Upper lobe of left lung (tissue), 6 donors: ENCODE results near the gene PUS7L. TPM values are rescaled to one million over a fixed set of nuclear protein-coding genes. Genes with fewer than 3 reads are reported as not detected.

Source experiments
- ATAC-seq, 2 donors: fragments of 200-7000 bp; cut with Tn5 transposase; one replicate each; pipeline ENCODE4 v1.9.1; 2022; ENCODE audit warnings: mild to moderate bottlenecking in 2 of 2, moderate library complexity in 2 of 2; ENCODE audit not compliant: low FRiP score in 2 of 2
- DNase-seq, 2 donors: peaks; one replicate each; pipeline ENCODE4 v3.0.0-alpha.2; 2019 to 2020
- H3K27ac ChIP-seq, 4 donors: fragments of 200-600 bp; sonication (generic); one replicate each; pipeline ENCODE4 v1.5.1; 2016 to 2019
- H3K27me3 ChIP-seq, 4 donors: fragments of 200-600 bp; sonication (generic); one replicate each; pipeline ENCODE4 v1.5.1; 2017 to 2019
- H3K36me3 ChIP-seq, 4 donors: fragments of 200-600 bp; sonication (generic); one replicate each; pipeline ENCODE4 v1.5.1; 2016 to 2019
- H3K4me1 ChIP-seq, 4 donors: fragments of 200-600 bp; sonication (generic); one replicate each; pipeline ENCODE4 v1.5.1; 2018 to 2019
- H3K4me3 ChIP-seq, 4 donors: fragments of 200-600 bp; sonication (generic); one replicate each; pipeline ENCODE4 v1.5.1; 2017 to 2019; ENCODE audit warnings: mild to moderate bottlenecking in 2 of 4, moderate library complexity in 1 of 4
- H3K9me3 ChIP-seq, 4 donors: fragments of 200-600 bp; sonication (generic); one replicate each; pipeline ENCODE4 v1.5.1; 2018 to 2019
- EP300 ChIP-seq, 4 donors: sonication (generic); formaldehyde crosslinking; IDR thresholded peaks; one replicate each; pipeline ENCODE4 v1.5.1; 2017; ENCODE audit warnings: antibody characterized with exemption in 4 of 4, control low read depth in 2 of 4
- POLR2A ChIP-seq, 4 donors: fragments of 450-650 bp; IDR thresholded peaks; one replicate each; pipeline ENCODE4 v1.5.1; 2016 to 2017; ENCODE audit warnings: antibody characterized with exemption in 4 of 4, mild to moderate bottlenecking in 2 of 4
- POLR2AphosphoS5 ChIP-seq, 2 donors: sonication (generic); formaldehyde crosslinking; IDR thresholded peaks; one replicate each; pipeline ENCODE4 v1.5.1; 2017; ENCODE audit warnings: antibody characterized with exemption in 2 of 2
- WGBS, 2 donors: methylation state at CpG; one replicate each; pipeline ENCODE4 v1.1.5; 2017 to 2018; 5-methylcytosine and 5-hydroxymethylcytosine counted together
- total RNA-seq, 6 donors: library from RNA; depleted of rRNA in 4 of 6; stranded (reverse); fragments of >200 nt in 4 of 6; gene quantifications; one replicate each; pipeline versions ENCODE4 v1.1.0 to v1.2.1, GENCODE V29; 2016 to 2021
- TF ChIP-seq, protein P1 (sequence below), 6 experiments: fragments of 450-650 bp in 4 of 6; fragments of 200-600 bp in 2 of 6; sonication (generic) in 2 of 6; IDR thresholded peaks; one replicate each; pipeline ENCODE4 v1.5.1; 2016 to 2019; ENCODE audit warnings: antibody characterized with exemption in 6 of 6
- donor health status: DM: no; HTN: no; CAD: no; lungs with moderate emphysema.
- donor health status: DM: no; HTN: yes; CAD: no; lungs with severe emphysema.

The PUS7L gene
- total RNA-seq, 6 donors from 2014 or later = 1.8 to 10.6 (median 8.8) TPM

DNA sequence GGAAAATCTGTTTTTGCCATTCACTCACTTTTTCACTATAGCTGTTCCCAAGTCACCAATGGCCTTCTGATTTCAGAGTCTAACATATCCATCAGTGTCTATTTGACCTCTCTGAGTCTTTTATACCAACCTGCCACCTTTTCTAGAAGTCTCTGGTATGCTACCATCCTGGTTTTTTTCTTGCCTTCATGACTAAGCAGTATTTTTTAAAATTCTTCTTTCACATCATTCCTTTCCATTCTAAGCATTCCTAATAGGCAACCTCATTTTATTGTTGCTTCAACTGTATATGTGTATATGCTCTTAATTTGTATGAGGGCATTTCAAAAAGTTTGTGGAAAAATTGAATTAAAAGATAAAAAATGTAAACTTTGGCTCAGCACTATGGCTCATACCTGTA is 5.2 kb upstream of the PUS7L start:
- no peak for TF ChIP-seq POLR2A (IDR thresholded peaks at IDR 0.05)
- no peak for TF ChIP-seq POLR2AphosphoS5 (IDR thresholded peaks at IDR 0.05)
- TF ChIP-seq, protein P1, sequence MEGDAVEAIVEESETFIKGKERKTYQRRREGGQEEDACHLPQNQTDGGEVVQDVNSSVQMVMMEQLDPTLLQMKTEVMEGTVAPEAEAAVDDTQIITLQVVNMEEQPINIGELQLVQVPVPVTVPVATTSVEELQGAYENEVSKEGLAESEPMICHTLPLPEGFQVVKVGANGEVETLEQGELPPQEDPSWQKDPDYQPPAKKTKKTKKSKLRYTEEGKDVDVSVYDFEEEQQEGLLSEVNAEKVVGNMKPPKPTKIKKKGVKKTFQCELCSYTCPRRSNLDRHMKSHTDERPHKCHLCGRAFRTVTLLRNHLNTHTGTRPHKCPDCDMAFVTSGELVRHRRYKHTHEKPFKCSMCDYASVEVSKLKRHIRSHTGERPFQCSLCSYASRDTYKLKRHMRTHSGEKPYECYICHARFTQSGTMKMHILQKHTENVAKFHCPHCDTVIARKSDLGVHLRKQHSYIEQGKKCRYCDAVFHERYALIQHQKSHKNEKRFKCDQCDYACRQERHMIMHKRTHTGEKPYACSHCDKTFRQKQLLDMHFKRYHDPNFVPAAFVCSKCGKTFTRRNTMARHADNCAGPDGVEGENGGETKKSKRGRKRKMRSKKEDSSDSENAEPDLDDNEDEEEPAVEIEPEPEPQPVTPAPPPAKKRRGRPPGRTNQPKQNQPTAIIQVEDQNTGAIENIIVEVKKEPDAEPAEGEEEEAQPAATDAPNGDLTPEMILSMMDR (IDR thresholded peaks at IDR 0.05) = no peak
- TF ChIP-seq EP300 (IDR thresholded peaks at IDR 0.05) = no peak
- Histone ChIP-seq H3K4me1 (peaks cover 10 to 29% (median 26%) of the 10 kb centered on the region in 4 donors), H3K27me3 (no peaks in the 10 kb centered on the region), H3K27ac (no peak overlapping the region), H3K36me3 (peaks cover 0 to 9% (median 4%) of the 10 kb centered on the region in 4 donors), H3K9me3 (no peaks in the 10 kb centered on the region), H3K4me3 (no peak overlapping the region)
- ATAC-seq (no peak), DNase-seq (no peak)

DNA sequence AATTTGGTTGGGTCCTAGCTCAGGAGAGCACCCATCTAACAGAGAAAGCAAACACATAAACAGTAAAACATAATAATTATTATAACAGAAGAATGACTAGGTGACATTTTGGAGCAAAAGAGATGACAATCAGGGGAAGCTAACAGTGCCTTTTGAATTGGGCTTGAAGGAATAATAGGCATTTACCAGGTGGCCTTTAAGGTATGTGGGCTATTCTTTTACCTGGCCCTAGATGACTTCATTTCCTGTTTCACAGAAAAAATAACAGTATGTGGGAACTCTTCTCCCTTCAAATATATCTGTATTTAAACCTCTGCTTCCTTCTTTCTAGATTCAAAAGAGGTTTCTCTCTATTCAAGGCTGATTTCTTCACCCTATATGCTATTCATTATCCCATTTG is 4.0 kb upstream of the PUS7L start:
- H3K36me3 ChIP-seq = no peaks in the 10 kb centered on the region
- H3K4me1 ChIP-seq = peaks cover 10 to 34% (median 32%) of the 10 kb centered on the region in 4 donors
- H3K4me3 ChIP-seq = no peak overlapping the region
- H3K9me3 ChIP-seq = no peaks in the 10 kb centered on the region
- H3K27me3 ChIP-seq = no peaks in the 10 kb centered on the region
- H3K27ac ChIP-seq = no peak overlapping the region
- TF ChIP-seq EP300 (IDR thresholded peaks at IDR 0.05) (no peak), POLR2A (IDR thresholded peaks at IDR 0.05) (no peak), POLR2AphosphoS5 (IDR thresholded peaks at IDR 0.05) (no peak)
- TF ChIP-seq, protein P1 (IDR thresholded peaks at IDR 0.05) = no peak
- no peak for ATAC-seq
- DNase-seq = no peak

DNA sequence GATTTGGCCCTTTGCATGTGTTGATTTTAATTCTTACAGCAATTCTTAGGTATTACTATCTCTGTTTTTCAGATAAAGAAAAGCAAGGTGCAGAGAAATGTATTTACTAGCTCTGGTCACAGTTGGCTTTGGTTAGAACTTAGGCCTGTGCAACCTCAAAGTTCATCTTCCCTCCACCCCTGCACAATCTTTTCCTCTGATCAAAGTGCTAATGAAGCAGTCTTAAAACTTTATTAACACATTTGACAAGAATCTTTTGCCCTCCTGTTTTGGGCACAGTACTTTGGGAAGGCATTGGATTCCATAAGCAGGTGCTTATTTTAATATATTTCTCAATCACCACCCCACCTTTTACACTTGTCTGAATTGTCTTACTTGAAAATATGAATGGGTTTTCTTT is 2.9 kb upstream of the PUS7L start:
- Histone ChIP-seq H3K27me3 (no peaks in the 10 kb centered on the region), H3K36me3 (no peaks in the 10 kb centered on the region), H3K9me3 (no peaks in the 10 kb centered on the region), H3K4me3 (no peak overlapping the region), H3K4me1 (peaks cover 10 to 36% (median 33%) of the 10 kb centered on the region in 4 donors), H3K27ac (no peak overlapping the region)
- DNase-seq (no peak), ATAC-seq (no peak)
- no peak for TF ChIP-seq POLR2AphosphoS5 (IDR thresholded peaks at IDR 0.05)
- TF ChIP-seq, protein P1 (IDR thresholded peaks at IDR 0.05) = no peak
- no peak for TF ChIP-seq EP300 (IDR thresholded peaks at IDR 0.05)
- TF ChIP-seq POLR2A (IDR thresholded peaks at IDR 0.05) = no peak

DNA sequence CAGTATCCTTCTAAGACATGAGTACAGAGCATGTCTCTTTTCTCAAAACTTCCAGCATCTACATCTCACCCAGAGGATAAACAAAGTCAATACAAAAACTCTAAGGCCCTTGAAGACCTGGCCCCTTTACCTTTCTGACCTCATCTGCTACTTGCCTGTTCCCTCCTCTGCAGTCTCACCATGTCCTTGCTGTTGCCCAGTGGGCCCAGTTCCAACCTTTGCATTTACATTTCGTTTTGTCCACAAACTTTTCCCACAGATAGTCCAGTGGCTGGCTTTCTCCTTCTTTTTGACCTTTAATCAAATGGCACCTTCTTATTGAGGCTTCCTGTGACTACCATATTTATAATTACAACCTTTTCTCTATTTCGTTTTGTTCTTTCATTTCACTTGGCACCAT is 1.8 kb upstream of the PUS7L start:
- no peak for TF ChIP-seq POLR2A (IDR thresholded peaks at IDR 0.05)
- no peak for TF ChIP-seq POLR2AphosphoS5 (IDR thresholded peaks at IDR 0.05)
- TF ChIP-seq, protein P1 (IDR thresholded peaks at IDR 0.05) = no peak
- TF ChIP-seq EP300 (IDR thresholded peaks at IDR 0.05) = no peak
- peaks cover 10 to 36% (median 33%) of the 10 kb centered on the region in 4 donors for H3K4me1 ChIP-seq
- ATAC-seq (no peak), DNase-seq (no peak)
- 62 to 70% methylated on average over 2 of the region's 2 CpGs for WGBS, 2 donors
- H3K9me3 ChIP-seq = no peaks in the 10 kb centered on the region
- H3K27ac ChIP-seq = no peak overlapping the region
- no peaks in the 10 kb centered on the region for H3K27me3 ChIP-seq
- peak overlapping the region in 2 of 4 donors; percentile 61 to 68 for H3K4me3 ChIP-seq
- no peaks in the 10 kb centered on the region for H3K36me3 ChIP-seq

DNA sequence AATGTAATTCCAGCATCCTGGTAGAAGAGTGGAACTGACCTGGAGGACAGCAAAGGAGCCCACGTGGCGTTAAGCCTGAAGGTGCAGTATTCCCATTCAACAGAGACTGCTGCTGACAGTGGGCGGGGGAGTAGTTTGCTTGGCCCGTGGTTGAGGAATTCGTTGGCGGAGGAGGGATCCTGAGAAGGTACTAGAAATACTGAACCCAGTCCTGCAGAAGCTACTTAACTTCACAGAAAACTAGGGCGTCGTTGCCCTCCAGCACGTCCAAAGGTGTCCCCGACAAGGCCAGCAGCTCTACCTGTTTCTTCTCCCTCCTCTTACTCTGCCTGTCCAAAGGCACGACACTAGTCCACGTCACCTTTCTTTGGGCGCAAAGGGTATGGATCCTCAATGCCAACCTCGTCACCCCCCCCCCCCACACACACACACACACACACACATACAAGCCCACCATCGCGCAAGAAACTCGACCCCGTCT is 303 bp downstream of the PUS7L start:
- Histone ChIP-seq H3K4me3 (peak overlapping the region; percentile 55 to 68 (median 61)), H3K27ac (peak overlapping the region; percentile 90 to 97 (median 92)), H3K36me3 (peaks cover 0 to 9% (median 0%) of the 10 kb centered on the region in 4 donors), H3K9me3 (no peaks in the 10 kb centered on the region), H3K4me1 (peaks cover 10 to 40% (median 33%) of the 10 kb centered on the region in 4 donors), H3K27me3 (no peaks in the 10 kb centered on the region)
- peak; percentile 45 to 54 for ATAC-seq
- peak in 1 of 2 donors; percentile 29 for DNase-seq
- 1 to 3% methylated on average over 17 to 18 of the region's 18 CpGs for WGBS, 2 donors
- TF ChIP-seq POLR2A (IDR thresholded peaks at IDR 0.05) = no peak
